ENCODE results near the gene MRPS16. TPM values are rescaled to one million over a fixed set of nuclear protein-coding genes. Genes with fewer than 3 reads are reported as not detected.

Gene MRPS16

GRCh38 chr10:73206385-73206784 is 46.1 kb downstream of the MRPS16 start:
- Histone ChIP-seq H3K79me1 (ENCODE audit: low read length) (no peaks in the 10 kb centered on the region), H2AK5ac (ENCODE audit: low read length) (no peak overlapping the region), H2BK120ac (ENCODE audit: low read depth, low read length) (no peak overlapping the region), H3K79me2 (ENCODE audit: control insufficient read depth, insufficient read depth, low read length) (no peaks in the 10 kb centered on the region), H3K9ac (ENCODE audit: low read length) (no peak overlapping the region), H2BK15ac (replicated peaks; ENCODE audit: low read depth) (no peak overlapping the region), H3K4me3 (ENCODE audit: low read length) (no peak overlapping the region), H3K23ac (ENCODE audit: low read length) (no peak overlapping the region), H3K27me3 (ENCODE audit: insufficient read depth, low read length, poor library complexity) (no peaks in the 10 kb centered on the region), H4K8ac (ENCODE audit: low read depth, low read length) (no peak overlapping the region), H3K36me3 (ENCODE audit: control insufficient read depth, insufficient read depth, low read length) (no peaks in the 10 kb centered on the region), H3K4ac (ENCODE audit: low read depth, low read length) (no peak overlapping the region), H2BK5ac (ENCODE audit: low read length) (no peak overlapping the region), H4K5ac (ENCODE audit: low read length) (no peak overlapping the region), H3K4me1 (ENCODE audit: control insufficient read depth, low read depth, low read length) (no peaks in the 10 kb centered on the region), H3K56ac (ENCODE audit: low read length) (no peak overlapping the region), H3K27ac (ENCODE audit: low read depth, low read length) (no peak overlapping the region), H3K4me2 (ENCODE audit: low read length) (no peak overlapping the region), H3K18ac (ENCODE audit: low read length) (no peak overlapping the region)
- DNase-seq, result no peak
- no CpG with 5 or more reads among the region's 5 CpGs for WGBS (ENCODE audit: extremely low coverage, insufficient coverage, low lambda C conversion rate)

- H3K27ac ChIP-seq (ENCODE audit: low read depth, low read length), result no peak overlapping the region
- no peak overlapping the region for H3K4ac ChIP-seq (ENCODE audit: low read depth, low read length)
- H3K9ac ChIP-seq (ENCODE audit: low read length), result no peak overlapping the region
- no peaks in the 10 kb centered on the region for H3K27me3 ChIP-seq (ENCODE audit: insufficient read depth, low read length, poor library complexity)
- no peak overlapping the region for H3K18ac ChIP-seq (ENCODE audit: low read length)
- no peaks in the 10 kb centered on the region for H3K79me2 ChIP-seq (ENCODE audit: control insufficient read depth, insufficient read depth, low read length)
- H4K8ac ChIP-seq (ENCODE audit: low read depth, low read length), result no peak overlapping the region
- H2BK5ac ChIP-seq (ENCODE audit: low read length), result no peak overlapping the region
- no peak overlapping the region for H2BK120ac ChIP-seq (ENCODE audit: low read depth, low read length)
- WGBS (ENCODE audit: extremely low coverage, insufficient coverage, low lambda C conversion rate), result no CpG with 5 or more reads among the region's 1 CpG
- no peaks in the 10 kb centered on the region for H3K36me3 ChIP-seq (ENCODE audit: control insufficient read depth, insufficient read depth, low read length)
- no peak overlapping the region for H3K4me3 ChIP-seq (ENCODE audit: low read length)
- H2AK5ac ChIP-seq (ENCODE audit: low read length), result no peak overlapping the region
- no peak overlapping the region for H2BK15ac ChIP-seq (replicated peaks; ENCODE audit: low read depth)
- H3K23ac ChIP-seq (ENCODE audit: low read length), result no peak overlapping the region
- H4K5ac ChIP-seq (ENCODE audit: low read length), result no peak overlapping the region
- H3K79me1 ChIP-seq (ENCODE audit: low read length), result no peaks in the 10 kb centered on the region
- DNase-seq, result no peak
- no peak overlapping the region for H3K56ac ChIP-seq (ENCODE audit: low read length)
- H3K4me1 ChIP-seq (ENCODE audit: control insufficient read depth, low read depth, low read length), result no peaks in the 10 kb centered on the region
- no peak overlapping the region for H3K4me2 ChIP-seq (ENCODE audit: low read length)
Observed at GRCh38 chr10:73205890-73206289, 46.6 kb downstream of the MRPS16 start.

GRCh38 chr10:73205081-73205480 is 47.4 kb downstream of the MRPS16 start:
- H3K4me2 ChIP-seq (ENCODE audit: low read length), result no peak overlapping the region
- no peaks in the 10 kb centered on the region for H3K79me2 ChIP-seq (ENCODE audit: control insufficient read depth, insufficient read depth, low read length)
- H4K8ac ChIP-seq (ENCODE audit: low read depth, low read length), result no peak overlapping the region
- no peak overlapping the region for H2BK120ac ChIP-seq (ENCODE audit: low read depth, low read length)
- WGBS (ENCODE audit: extremely low coverage, insufficient coverage, low lambda C conversion rate), result no CpG with 5 or more reads among the region's 3 CpGs
- no peak overlapping the region for H4K5ac ChIP-seq (ENCODE audit: low read length)
- H3K27me3 ChIP-seq (ENCODE audit: insufficient read depth, low read length, poor library complexity), result no peaks in the 10 kb centered on the region
- no peaks in the 10 kb centered on the region for H3K79me1 ChIP-seq (ENCODE audit: low read length)
- H3K56ac ChIP-seq (ENCODE audit: low read length), result no peak overlapping the region
- H3K4me3 ChIP-seq (ENCODE audit: low read length), result no peak overlapping the region
- H3K9ac ChIP-seq (ENCODE audit: low read length), result no peak overlapping the region
- no peak overlapping the region for H3K23ac ChIP-seq (ENCODE audit: low read length)
- H3K4me1 ChIP-seq (ENCODE audit: control insufficient read depth, low read depth, low read length), result no peaks in the 10 kb centered on the region
- H3K36me3 ChIP-seq (ENCODE audit: control insufficient read depth, insufficient read depth, low read length), result no peaks in the 10 kb centered on the region
- H3K18ac ChIP-seq (ENCODE audit: low read length), result no peak overlapping the region
- H3K27ac ChIP-seq (ENCODE audit: low read depth, low read length), result no peak overlapping the region
- H2AK5ac ChIP-seq (ENCODE audit: low read length), result no peak overlapping the region
- no peak for DNase-seq
- no peak overlapping the region for H2BK5ac ChIP-seq (ENCODE audit: low read length)
- no peak overlapping the region for H3K4ac ChIP-seq (ENCODE audit: low read depth, low read length)
- no peak overlapping the region for H2BK15ac ChIP-seq (replicated peaks; ENCODE audit: low read depth)

Small RNA genes lying within 50 kb of the gene (small RNA-seq; reads per million reads assigned to genes)
- not detected for gene RNU6-833P (ENCODE audit: insufficient read depth)

Data from mesendoderm (in vitro differentiated cells).